ENCODE measurements around the gene LGALS3BP. TPM values are rescaled to one million over a fixed set of nuclear protein-coding genes. Genes with fewer than 3 reads are reported as not detected.

Gene LGALS3BP
- total and polyA plus RNA-seq, 2 of the 8 experiments (the other 6 are each of a cell fraction or from before 2014, with no cell fraction given), result 56.1 to 61.6 TPM

DNA sequence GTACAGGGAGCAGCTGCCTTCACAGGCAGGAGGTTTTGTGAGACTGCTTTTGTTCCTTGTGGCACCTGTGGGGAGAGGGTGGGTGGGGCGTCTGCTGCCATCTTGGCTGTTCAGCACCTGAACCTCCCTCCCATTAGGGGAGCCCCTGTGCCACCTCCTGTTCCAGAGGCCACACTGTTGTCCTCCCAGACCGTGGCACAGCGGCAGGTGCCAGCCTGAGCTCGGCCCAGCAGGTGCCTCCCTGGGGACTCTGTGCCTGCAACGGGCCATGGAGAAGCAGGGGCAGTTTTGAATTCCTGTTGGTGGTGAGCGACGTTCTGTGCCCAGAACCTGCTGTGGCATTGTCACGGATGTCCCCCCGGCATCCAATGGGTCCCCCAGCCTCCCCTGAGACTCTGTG is 9.9 kb downstream of the LGALS3BP start (continued):
- TF ChIP-seq, protein P1, sequence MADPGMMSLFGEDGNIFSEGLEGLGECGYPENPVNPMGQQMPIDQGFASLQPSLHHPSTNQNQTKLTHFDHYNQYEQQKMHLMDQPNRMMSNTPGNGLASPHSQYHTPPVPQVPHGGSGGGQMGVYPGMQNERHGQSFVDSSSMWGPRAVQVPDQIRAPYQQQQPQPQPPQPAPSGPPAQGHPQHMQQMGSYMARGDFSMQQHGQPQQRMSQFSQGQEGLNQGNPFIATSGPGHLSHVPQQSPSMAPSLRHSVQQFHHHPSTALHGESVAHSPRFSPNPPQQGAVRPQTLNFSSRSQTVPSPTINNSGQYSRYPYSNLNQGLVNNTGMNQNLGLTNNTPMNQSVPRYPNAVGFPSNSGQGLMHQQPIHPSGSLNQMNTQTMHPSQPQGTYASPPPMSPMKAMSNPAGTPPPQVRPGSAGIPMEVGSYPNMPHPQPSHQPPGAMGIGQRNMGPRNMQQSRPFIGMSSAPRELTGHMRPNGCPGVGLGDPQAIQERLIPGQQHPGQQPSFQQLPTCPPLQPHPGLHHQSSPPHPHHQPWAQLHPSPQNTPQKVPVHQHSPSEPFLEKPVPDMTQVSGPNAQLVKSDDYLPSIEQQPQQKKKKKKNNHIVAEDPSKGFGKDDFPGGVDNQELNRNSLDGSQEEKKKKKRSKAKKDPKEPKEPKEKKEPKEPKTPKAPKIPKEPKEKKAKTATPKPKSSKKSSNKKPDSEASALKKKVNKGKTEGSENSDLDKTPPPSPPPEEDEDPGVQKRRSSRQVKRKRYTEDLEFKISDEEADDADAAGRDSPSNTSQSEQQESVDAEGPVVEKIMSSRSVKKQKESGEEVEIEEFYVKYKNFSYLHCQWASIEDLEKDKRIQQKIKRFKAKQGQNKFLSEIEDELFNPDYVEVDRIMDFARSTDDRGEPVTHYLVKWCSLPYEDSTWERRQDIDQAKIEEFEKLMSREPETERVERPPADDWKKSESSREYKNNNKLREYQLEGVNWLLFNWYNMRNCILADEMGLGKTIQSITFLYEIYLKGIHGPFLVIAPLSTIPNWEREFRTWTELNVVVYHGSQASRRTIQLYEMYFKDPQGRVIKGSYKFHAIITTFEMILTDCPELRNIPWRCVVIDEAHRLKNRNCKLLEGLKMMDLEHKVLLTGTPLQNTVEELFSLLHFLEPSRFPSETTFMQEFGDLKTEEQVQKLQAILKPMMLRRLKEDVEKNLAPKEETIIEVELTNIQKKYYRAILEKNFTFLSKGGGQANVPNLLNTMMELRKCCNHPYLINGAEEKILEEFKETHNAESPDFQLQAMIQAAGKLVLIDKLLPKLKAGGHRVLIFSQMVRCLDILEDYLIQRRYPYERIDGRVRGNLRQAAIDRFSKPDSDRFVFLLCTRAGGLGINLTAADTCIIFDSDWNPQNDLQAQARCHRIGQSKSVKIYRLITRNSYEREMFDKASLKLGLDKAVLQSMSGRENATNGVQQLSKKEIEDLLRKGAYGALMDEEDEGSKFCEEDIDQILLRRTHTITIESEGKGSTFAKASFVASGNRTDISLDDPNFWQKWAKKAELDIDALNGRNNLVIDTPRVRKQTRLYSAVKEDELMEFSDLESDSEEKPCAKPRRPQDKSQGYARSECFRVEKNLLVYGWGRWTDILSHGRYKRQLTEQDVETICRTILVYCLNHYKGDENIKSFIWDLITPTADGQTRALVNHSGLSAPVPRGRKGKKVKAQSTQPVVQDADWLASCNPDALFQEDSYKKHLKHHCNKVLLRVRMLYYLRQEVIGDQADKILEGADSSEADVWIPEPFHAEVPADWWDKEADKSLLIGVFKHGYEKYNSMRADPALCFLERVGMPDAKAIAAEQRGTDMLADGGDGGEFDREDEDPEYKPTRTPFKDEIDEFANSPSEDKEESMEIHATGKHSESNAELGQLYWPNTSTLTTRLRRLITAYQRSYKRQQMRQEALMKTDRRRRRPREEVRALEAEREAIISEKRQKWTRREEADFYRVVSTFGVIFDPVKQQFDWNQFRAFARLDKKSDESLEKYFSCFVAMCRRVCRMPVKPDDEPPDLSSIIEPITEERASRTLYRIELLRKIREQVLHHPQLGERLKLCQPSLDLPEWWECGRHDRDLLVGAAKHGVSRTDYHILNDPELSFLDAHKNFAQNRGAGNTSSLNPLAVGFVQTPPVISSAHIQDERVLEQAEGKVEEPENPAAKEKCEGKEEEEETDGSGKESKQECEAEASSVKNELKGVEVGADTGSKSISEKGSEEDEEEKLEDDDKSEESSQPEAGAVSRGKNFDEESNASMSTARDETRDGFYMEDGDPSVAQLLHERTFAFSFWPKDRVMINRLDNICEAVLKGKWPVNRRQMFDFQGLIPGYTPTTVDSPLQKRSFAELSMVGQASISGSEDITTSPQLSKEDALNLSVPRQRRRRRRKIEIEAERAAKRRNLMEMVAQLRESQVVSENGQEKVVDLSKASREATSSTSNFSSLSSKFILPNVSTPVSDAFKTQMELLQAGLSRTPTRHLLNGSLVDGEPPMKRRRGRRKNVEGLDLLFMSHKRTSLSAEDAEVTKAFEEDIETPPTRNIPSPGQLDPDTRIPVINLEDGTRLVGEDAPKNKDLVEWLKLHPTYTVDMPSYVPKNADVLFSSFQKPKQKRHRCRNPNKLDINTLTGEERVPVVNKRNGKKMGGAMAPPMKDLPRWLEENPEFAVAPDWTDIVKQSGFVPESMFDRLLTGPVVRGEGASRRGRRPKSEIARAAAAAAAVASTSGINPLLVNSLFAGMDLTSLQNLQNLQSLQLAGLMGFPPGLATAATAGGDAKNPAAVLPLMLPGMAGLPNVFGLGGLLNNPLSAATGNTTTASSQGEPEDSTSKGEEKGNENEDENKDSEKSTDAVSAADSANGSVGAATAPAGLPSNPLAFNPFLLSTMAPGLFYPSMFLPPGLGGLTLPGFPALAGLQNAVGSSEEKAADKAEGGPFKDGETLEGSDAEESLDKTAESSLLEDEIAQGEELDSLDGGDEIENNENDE (IDR thresholded peaks at IDR 0.05; ENCODE audit: insufficient replicate concordance, low read length), result no peak
- TF ChIP-seq SUZ12 (IDR thresholded peaks at IDR 0.05; ENCODE audit: low read length) (no peak), TBP (IDR thresholded peaks at IDR 0.05; ENCODE audit: low read depth, low read length) (no peak), EZH2 (IDR thresholded peaks at IDR 0.05; ENCODE audit: low read depth, low read length, severe bottlenecking) (no peak), SP4 (IDR thresholded peaks at IDR 0.05; ENCODE audit: low read length) (no peak), NANOG (IDR thresholded peaks at IDR 0.05; ENCODE audit: insufficient read depth, low read depth, low read length, poor library complexity, severe bottlenecking) (no peak), TCF12 (IDR thresholded peaks at IDR 0.05; ENCODE audit: low read depth, low read length) (no peak), PHF8 (conservative IDR thresholded peaks at IDR 0.05; ENCODE audit: low read depth, low read length) (no peak), POLR2A (IDR thresholded peaks at IDR 0.05; ENCODE audit: control extremely low read depth in 1 of 2, low read depth in 2 of 2, low read length in 2 of 2) (no peak), CBX5 (IDR thresholded peaks at IDR 0.05; ENCODE audit: low read depth, low read length) (no peak), YY1 (IDR thresholded peaks at IDR 0.05; ENCODE audit: low read depth, low read length) (no peak)
- TF ChIP-seq, protein P2, sequence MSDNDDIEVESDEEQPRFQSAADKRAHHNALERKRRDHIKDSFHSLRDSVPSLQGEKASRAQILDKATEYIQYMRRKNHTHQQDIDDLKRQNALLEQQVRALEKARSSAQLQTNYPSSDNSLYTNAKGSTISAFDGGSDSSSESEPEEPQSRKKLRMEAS (IDR thresholded peaks at IDR 0.05), result no peak

Measured in H1 (cell line).